ENCODE measurements around the gene MYH13. TPM values are rescaled to one million over a fixed set of nuclear protein-coding genes. Genes with fewer than 3 reads are reported as not detected.

MYH13 gene
- total and polyA plus RNA-seq, 2 donors (not counting 3 experiments of a cell fraction or from before 2014, with no cell fraction given), result not detected

- peaks cover 8% of the 10 kb centered on the region for H3K9me3 ChIP-seq (replicated peaks; ENCODE audit: control insufficient read depth, insufficient read depth, low read length)
- no peaks in the 10 kb centered on the region for H3K36me3 ChIP-seq (ENCODE audit: control insufficient read depth in 2 of 2, extremely low read depth in 1 of 2, insufficient read depth in 2 of 2, low read length in 2 of 2)
- H4K20me1 ChIP-seq (replicated peaks; ENCODE audit: control insufficient read depth, extremely low read depth, insufficient read depth, low read length), result no peaks in the 10 kb centered on the region
- intact Hi-C loops (cut with micrococcal nuclease) (no loop called here), dilution Hi-C loops (cut with MboI; ENCODE audit: extremely low pct_ligation_motif_present, low sequenced_read_pairs) (no loop called here)
- ChIA-PET CTCF (no interaction called here), POLR2A (no interaction called here)
- DNase-seq (ENCODE audit: low read depth, low spot score), result no peak
- FAIRE-seq, result no peak
- H3K9ac ChIP-seq (replicated peaks; ENCODE audit: extremely low read depth, insufficient read depth, low read length), result no peak overlapping the region
- H3K27me3 ChIP-seq (ENCODE audit: control insufficient read depth in 2 of 2, insufficient read depth in 2 of 2, low read length in 2 of 2), result no peaks in the 10 kb centered on the region
- H3K4me2 ChIP-seq (ENCODE audit: insufficient read depth, low read length), result no peak overlapping the region
- no peak overlapping the region for H3K27ac ChIP-seq (ENCODE audit: insufficient read depth, low read depth, low read length)
- H3K4me1 ChIP-seq (ENCODE audit: control insufficient read depth, extremely low read depth, insufficient read depth, low read length), result no peaks in the 10 kb centered on the region
- no peak overlapping the region for H2AFZ ChIP-seq (ENCODE audit: low read depth, low read length)
- no peak overlapping the region for H3K4me3 ChIP-seq (replicated peaks in 1 of 3; ENCODE audit: insufficient read depth in 1 of 3, low read depth in 1 of 3, low read length in 3 of 3)
- no peak for TF ChIP-seq FOS (IDR thresholded peaks at IDR 0.05; ENCODE audit: borderline replicate concordance, insufficient read depth, low read length)
- TF ChIP-seq MYC (IDR thresholded peaks at IDR 0.05; ENCODE audit: low read depth, low read length), result no peak
- no peak for TF ChIP-seq POLR2AphosphoS5 (IDR thresholded peaks at IDR 0.05; ENCODE audit: insufficient read depth, low read depth, low read length)
- TF ChIP-seq, protein P1, sequence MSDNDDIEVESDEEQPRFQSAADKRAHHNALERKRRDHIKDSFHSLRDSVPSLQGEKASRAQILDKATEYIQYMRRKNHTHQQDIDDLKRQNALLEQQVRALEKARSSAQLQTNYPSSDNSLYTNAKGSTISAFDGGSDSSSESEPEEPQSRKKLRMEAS (IDR thresholded peaks at IDR 0.05; ENCODE audit: insufficient read depth, insufficient read length), result no peak
- no peak for TF ChIP-seq GATA2 (IDR thresholded peaks at IDR 0.05; ENCODE audit: insufficient read depth, insufficient read length, low read depth, low read length)
- TF ChIP-seq JUN (IDR thresholded peaks at IDR 0.05; ENCODE audit: borderline replicate concordance, insufficient read depth, insufficient read length, low read depth), result no peak
- TF ChIP-seq POLR2A (IDR thresholded peaks at IDR 0.05; ENCODE audit: low read depth, low read length), result no peak
- no peak for TF ChIP-seq EZH2 (IDR thresholded peaks at IDR 0.05; ENCODE audit: borderline replicate concordance, low read depth, low read length, severe bottlenecking)
- TF ChIP-seq CTCF (IDR thresholded peaks at IDR 0.05; ENCODE audit: extremely low read depth in 1 of 2, insufficient read depth in 1 of 2, low read depth in 1 of 2, low read length in 2 of 2), result no peak
- no TSS peak for BruUV-seq (replicated peaks)
- no peaks in the 10 kb centered on the region for H3K9me1 ChIP-seq (replicated peaks; ENCODE audit: control insufficient read depth, extremely low read depth, insufficient read depth, low read length)
- H3K79me2 ChIP-seq (ENCODE audit: control insufficient read depth, insufficient read depth, low read length), result no peaks in the 10 kb centered on the region
Measured at GRCh38 chr17:10261098-10261497, 111.7 kb downstream of the MYH13 start.
